ENCODE data around the gene OR52E4.

OR52E4 gene

DNA sequence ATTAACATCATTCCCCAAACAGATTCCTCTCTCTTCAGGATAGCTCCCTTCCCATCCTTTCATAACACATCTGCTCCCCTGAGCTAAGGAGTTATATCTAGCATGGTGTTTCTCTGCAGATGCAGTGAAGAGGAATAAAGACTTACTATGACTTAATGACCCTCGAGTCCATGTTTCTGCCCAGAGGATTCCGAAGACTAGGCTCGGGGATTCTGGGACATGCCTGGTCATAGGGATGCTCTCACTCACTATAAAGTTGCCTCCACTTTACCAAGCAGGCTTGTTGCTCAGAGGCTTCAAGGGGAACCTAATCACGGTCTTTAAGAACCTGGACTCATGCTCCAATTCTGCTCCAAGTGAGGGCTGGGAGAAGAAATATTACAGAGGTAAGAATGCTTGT, at the start of gene OR52E4:
TSS of gene OR52E4 (plus strand) at position 301 of the 400 bp plus-strand sequence. CDS start 3,664 bp downstream, outside the sequence.
- DNase-seq (ENCODE audit: low spot score), result no peak

DNA sequence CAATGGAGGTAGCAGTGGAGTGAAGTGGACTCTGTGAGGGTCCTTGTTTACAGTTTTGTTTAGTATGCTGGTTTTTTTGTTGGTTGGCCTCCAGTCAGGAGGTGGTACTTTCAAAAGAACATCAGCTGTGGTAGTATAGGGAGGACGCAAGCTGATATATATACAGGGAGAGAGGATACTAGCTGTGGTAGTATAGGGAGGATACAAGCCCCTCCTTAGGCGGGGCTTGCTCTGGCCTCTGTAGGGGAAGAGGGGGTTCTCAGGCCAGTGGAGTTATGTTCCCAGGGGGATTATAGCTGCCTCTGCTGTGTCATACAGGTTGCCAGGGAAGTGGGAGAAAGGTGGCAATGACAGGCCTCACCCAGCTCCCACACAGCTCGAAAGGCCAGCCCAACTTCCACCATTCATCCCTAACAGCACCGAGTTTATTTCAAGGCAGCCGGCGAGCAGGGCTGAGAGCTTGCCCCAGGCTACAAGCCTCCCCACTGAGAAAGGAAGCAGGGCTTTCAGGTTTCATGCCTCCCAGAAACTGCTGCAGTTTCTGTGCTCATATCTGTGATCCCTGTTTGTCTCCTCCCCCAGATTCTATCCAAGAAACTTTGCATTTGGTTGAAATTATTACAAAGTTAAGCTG, 49.1 kb upstream of the OR52E4 start:
- DNase-seq (ENCODE audit: low spot score), result no peak

DNA sequence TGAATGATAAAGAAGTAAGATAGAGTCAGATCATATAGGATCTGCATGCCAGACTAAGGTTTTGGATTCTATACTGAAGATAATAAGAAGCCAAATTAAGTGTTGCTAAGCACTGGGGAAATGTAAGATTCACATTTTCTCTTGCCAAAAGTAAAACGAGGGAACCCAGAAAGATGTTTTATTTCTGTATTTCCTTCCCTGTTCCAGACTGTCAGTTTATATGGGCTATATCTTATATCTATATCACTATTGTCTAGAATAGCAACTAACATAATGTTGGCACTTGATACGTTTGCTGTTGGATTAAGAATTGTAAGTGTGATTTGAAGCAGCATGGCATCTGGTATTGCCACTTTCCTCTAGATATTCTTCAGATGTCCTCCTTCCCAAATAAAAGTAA, 47.0 kb upstream of the OR52E4 start:
- DNase-seq (ENCODE audit: low spot score), result no peak

DNA sequence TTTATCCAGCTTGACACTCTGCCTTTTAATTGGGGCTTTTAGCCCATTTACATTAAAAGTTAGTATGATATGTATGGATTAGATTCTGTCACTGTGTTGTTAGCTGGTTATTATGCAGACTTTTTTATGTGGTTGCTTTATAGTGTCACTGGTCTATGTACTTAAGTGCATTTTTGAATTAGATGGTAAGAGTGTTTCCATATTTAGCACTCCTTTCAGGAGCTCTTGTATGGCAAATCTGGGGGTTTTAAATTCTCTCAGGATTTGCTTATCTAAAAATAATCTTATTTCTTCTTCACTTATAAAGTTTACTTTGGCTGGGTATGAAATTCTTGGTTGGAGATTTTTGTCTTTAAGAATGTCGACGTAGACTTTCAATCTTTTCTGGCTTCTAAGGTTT, 42.7 kb upstream of the OR52E4 start:
- no peak for DNase-seq (ENCODE audit: low spot score)

DNA sequence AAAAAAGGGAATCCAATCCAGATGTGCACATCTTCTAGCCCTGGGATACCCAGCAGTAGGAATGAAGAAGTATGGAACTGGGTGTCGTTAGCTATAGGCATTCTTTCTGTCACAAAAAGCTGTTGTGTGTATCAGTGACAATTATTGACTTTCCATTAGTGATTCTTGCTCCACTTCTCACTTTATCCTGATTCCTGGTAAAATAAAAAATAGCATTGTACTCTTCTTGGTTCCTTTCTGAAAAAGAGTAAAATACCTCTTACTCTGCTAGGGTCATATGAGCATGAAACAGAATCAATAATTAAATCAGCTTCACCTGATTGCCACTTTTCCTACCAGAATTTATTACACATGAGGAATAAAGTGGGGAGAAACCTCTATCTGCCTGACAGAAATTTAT, 38.6 kb upstream of the OR52E4 start, which contains the start of gene OR52E6:
TSS of gene OR52E6 (minus strand) at position 101 of the 400 bp plus-strand sequence. CDS start at position 101, 0 bp downstream.
- DNase-seq (ENCODE audit: low spot score), result no peak

DNA sequence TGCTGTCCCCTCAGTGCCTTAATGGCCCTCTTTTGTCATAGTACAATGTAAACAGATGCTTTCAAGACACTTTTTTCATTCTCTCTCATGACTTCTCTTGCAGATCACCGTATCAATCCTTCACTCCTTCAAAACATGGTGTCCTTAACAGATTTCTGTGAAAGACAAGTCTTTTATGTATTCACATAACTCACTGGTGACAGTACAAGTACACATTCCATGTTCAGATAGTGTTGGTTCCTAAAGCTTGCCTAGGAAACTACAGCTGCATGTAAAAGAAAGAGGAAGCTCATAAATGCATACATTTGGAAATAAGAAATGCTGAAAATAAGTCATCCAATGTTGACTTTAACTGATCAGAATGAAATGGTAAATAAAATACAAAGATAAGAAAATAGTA, 33.7 kb upstream of the OR52E4 start:
- no peak for DNase-seq (ENCODE audit: low spot score)

DNA sequence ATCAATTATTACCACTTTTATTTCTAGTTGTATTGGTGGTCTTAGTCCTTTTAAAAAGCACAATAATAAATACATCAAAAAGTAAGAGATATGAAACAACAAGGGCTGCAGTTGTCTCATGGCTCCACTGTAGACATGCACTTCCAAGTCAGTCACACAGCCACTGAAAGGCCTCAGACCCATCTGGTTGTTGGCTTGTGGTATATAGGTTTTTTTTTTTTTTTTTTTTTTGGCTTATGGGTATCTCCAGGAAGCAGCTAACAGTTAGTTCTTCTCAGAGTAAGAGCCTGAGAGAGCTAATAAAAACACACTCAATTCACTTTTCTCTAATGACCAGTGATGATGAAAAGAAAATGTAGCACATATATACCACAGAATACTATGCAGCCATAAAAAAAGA, 32.7 kb upstream of the OR52E4 start:
- no peak for DNase-seq (ENCODE audit: low spot score)

DNA sequence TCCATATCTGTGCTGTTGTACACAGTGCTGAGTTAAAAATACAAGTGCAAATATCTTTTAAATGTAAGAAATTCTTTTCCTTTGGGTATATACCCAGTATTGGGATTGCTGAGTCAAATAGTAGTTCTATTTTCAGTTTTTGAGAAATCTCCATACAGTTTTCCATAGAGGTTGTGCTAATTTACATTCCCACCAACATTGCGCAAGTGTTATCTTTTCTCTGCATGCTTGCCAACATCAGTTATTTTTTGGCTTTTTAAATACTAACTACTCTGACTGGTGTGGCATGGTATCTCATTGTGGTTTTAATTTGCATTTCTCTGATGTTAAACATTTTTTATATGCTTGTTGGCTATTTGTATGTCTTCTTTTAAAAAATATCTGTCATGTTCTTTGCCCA, 29.4 kb upstream of the OR52E4 start:
- DNase-seq (ENCODE audit: low spot score), result no peak

DNA sequence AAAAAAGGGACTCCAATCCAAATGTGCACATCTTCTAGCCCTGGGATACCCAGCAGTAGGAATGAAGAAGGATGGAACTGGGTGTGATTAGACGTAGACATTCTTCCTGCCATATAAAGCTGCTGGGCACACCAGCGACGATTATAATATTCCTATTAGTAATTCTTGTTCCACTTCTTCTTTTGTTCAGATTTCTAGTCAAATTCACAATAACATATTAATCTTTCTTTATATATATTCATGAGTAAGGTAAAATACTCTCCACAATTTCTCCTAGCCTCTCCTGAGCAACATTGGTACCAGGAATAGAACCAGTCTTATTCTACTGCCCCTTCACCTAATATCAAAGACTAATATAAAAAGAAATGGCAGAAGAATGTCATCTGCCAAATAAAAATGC, 22.8 kb upstream of the OR52E4 start, which contains the start of gene OR52E8:
TSS of gene OR52E8 (minus strand) at position 101 of the 400 bp plus-strand sequence. CDS start at position 101, 0 bp downstream.
- no peak for DNase-seq (ENCODE audit: low spot score)

DNA sequence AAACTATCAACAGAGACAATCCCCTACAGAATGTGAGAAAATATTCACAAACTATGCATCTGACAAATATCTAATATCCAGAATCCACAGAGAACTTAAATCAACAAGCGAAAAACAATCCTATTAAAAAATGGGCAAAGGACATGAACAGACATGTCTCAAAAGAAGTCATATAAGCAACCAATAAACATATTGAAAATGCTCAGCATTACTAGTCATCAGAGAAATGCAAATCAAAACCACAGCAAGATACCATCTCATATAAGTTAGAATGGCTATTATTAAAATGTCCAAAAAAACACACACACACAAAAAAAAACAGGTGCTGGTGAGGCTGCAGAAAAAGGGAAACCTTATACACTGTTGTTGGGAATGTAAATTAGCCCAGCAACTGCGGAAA, 14.6 kb upstream of the OR52E4 start:
- DNase-seq (ENCODE audit: low spot score), result no peak

DNA sequence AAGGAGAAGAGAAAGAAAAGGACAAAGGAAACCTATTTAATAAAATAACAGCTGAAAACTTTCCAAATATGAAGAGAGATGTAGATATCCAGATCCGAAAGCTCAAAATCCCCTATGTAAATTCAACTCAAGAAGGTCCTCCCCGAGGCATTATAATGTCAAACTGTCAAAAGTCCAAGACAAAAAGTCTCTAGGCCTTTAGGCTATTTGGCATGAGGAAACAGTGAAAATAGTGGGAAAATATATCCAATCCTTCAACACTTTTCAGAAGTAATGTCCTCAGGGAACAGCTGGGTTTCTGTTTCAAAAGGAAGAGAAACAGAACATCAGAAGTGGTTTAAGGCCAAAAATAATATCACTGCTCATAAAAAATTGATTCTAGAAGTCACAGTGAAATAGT, 1.9 kb upstream of the OR52E4 start:
- DNase-seq (ENCODE audit: low spot score), result no peak

DNA sequence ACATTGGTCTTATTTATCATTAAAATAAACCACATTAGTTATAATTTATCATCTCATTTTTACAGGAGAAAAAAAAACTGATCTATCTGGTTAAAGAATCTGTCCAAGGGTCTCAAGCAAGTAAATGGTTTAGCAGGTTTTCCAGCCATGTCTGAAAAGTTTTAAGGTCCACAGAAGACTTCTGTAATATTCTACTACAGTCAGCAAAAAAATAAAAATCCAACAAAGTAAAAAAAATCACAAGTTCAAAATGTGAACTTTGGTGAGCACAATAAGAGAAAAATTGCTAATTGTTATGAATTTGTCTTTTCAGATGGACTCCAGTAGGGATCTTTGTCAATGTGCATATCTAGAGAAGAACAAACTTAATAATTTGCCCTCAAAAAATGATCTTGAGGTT, 1.3 kb downstream of the OR52E4 start:
- DNase-seq (ENCODE audit: low spot score), result no peak

DNA sequence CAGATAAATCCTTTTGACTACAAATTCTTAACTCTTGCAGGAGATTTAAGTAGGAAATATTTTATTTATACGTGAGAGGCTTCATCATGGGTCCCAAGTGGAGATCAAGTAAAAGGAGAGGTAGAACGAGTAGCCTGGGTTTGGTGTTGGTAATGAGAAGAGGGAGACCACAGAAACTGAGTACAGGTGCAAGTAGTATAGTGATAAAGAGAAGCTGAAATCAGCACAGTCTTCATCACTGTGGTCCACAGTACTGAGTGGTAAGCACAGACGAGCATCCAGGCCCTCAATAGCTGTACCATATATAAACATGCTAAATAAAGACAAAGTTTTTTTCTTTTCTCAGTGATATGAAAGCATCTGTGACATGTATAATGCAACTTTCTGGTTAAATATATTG, 6.7 kb downstream of the OR52E4 start:
- no peak for DNase-seq (ENCODE audit: low spot score)

DNA sequence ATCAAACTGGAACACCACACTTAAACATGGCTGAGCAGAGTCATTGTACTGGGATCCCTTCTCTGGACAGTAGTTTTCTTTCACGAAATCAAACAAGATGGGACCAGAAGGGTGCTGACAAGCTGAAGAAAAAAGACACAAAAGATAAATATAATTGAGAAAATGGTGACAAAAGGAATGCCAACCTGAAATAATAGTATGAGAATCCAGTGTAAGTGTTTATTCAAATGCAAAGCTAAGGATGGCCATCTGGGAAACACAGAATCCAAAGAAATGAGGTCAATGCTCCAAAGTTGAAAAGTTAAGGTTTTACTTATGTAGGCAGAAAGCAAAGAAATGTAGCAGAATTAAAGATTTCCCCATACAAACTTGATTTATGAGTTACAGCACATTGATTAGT, 7.2 kb downstream of the OR52E4 start:
- DNase-seq (ENCODE audit: low spot score), result no peak

DNA sequence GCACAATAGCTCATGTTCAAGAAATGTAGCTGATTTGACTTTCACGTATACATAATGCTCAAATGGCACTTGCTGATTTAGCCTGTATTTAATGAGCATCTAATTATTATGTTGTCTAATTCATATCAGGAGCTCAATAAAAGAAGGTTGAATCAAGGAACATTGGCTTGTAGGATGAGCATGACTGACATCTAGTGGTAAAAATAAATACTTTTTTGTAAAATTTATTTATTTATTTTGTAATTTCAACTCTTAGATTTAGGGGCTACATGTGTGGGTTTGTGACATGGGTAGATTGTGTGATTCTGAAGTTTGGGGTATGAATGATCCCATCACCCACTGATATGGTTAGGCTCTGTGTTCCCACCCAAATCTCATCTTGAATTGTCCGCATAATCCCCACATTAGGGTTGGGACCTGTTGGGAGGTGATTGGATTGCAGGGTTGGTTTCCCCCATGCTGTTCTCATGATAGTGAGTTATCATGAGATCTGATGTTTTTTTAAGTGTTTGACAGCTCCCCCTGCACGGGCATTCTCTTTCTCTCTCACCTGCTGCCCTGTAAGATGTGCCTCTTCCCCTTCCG, 10.9 kb downstream of the OR52E4 start:
- peak; percentile 0 for DNase-seq (ENCODE audit: low spot score)

DNA sequence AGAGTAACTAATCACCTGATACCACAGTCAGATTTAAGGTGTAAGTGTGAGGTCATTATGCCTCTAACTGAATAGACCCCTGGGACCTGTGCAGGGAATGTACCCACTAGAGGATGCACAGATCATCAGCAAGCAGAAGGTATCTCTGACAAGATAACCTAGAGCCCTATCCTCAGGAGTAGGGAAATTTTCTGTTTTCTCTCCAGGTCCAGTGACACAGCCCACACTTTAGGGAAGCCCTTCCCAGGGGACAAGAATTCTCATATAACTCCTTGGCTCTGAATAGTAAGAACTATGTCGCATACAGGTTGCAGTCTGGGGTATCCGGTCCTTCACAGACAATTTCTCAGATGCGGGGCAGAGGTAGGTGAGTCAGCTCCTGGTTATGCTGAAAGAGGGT, 12.5 kb downstream of the OR52E4 start, which contains the start of gene OR52E5:
TSS of gene OR52E5 (plus strand) at position 301 of the 400 bp plus-strand sequence. CDS start 7,569 bp downstream, outside the sequence.
- DNase-seq (ENCODE audit: low spot score), result no peak

DNA sequence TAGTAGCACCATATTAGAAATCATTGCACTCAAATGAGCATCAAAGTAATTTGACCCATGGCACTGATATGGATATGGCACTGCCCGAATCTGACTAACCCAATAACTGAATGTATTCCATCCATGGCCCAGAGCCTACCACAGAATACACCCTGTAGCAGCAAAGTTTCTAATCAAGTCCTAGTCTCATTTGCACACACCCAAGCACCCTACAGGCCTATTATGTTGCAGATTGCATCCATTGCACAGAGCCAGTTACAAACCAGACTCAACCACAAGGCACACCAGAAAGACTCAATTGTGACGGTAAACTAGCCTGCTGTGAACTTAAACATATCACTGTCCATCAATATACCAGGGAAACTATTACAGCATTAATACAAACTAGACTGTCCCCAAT, 19.1 kb downstream of the OR52E4 start:
- DNase-seq (ENCODE audit: low spot score), result no peak

DNA sequence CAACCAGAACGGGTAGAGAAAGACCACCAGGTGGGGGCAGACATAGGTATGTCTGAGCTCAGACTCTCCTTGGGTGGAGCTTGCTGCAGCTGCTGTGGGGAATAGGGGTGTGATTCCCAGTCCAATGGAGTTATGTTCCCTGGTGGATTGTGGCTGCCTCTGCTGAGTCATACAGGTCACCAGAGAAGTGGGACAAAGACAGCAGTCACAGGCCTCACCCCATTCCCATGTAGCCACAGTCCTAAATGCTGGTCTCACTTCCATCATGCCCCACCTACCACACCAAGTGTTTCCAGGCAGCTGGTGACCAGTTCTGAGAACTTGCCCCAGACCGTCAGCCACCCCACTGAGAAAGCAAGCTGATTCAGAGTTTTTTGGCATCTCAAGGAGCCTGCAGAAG, 30.1 kb downstream of the OR52E4 start:
- DNase-seq (ENCODE audit: low spot score), result no peak

DNA sequence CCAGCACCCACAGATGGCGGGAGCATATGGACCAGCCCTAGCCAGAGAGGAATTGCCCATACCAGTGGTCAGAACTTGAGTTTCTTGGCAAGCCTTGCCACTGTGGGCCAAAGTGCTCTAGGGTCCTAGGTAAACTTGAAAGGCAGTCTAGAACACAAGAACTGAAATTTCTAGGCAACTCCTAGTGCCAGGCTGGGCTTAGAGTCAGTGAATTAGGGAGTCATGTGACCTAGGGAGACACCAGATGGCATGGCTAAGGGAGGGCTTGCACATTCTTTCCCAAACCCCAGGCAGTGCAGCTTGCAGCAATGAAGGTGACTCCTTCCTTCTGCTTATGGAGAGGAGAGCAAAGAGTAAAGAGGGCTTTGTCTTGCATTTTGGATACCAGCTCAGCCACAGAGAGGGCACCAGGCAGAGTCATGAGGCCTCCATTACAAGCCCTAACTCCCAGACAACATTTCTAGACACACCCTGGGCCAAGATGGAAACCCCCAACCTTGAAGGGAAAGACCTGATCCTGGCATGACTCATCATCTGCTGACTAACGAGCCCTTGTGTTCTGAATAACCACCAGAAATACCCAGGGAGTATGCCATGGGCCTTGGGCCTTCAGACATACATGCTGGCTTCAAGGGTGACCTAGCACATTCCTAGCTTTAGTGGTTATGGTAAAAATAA, 42.5 kb downstream of the OR52E4 start:
- DNase-seq (ENCODE audit: low spot score), result no peak

DNA sequence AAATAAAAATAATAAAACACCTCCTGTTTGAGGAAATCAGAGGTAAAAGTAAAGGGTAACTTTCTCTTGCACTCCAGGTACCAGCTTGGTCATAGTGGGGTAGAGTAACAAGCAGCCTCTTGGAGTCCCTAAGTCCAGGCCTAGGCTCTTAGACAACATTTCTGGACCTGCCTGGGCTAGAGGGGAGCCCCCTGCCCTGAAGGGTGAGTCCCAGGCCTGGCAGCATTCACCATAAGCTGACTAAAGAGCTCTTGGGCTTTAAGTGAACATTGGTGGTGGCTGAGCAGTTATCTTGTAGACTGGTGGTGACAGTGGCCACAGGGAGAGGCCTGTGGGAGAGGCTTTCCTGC, 43.0 kb downstream of the OR52E4 start:
- no peak for DNase-seq (ENCODE audit: low spot score)

DNA sequence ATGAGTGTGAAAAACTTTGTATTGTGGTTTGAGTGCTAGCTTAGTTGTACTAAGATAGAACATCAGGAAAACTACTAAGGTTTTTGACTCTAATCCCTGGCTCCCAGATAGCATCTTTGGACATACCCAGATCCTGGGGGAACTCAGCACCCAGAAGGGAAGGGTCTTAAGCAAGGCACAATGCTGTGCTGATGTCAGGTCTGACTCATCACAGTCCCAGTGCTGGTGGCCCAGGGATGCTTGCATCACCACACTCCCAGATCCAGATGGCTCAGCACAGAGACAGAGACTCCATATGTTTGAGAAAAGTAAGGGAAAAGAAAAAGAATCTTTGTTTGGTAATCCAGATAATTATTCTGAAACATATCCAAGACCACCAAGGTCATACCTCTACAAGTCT, 43.4 kb downstream of the OR52E4 start:
- no peak for DNase-seq (ENCODE audit: low spot score)

DNA sequence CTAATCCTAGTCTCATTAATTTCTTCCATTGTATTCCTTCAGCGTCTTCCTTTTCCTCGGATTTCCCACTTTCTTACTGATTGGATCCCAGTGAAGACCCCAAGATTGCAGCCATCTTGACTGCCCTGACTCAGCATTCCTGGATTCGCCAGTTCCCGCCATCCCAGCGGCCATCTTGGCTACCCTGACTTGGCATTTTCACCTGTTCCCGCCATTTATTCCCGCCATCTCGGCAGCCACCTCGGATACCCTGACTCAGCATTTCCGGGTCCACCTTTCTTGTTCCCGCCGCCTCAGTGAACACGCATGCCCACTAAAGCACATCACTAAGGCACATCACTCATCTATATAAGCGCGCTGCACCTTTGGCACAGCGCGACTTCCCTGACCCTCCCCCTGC, 47.8 kb downstream of the OR52E4 start:
- no peak for DNase-seq (ENCODE audit: low spot score)

DNA sequence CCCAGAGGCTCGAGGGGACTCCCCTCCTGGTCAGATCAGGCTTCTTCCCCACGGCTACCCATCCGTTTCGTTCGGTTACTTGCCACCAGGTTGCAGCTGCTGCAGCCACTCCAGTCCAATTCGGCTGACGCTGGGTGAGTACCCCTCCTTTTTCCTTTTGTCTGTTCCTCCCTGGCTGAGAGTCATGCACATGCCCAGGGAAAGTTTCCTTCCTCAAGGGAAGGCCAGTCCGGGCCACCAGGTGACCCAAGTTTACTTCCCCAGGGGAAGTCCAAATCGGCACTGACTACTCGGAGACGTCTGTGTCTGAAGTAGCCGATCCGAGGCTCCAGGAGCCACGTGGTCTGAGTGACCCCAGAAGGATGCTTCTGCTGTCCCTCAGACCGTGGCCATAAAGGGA, 48.4 kb downstream of the OR52E4 start:
- no peak for DNase-seq (ENCODE audit: low spot score)
